ENCODE results near the gene TMEM87B. TPM values are rescaled to one million over a fixed set of nuclear protein-coding genes. Genes with fewer than 3 reads are reported as not detected.

TMEM87B gene
- total and polyA plus RNA-seq, 2 of the 8 experiments (the other 6 are each of a cell fraction or from before 2014, with no cell fraction given), result 7.2 to 9.0 TPM

GRCh38 chr2:112163541-112163981 lies 108.5 kb downstream of the TMEM87B start (continued):
- TF ChIP-seq, protein P1, sequence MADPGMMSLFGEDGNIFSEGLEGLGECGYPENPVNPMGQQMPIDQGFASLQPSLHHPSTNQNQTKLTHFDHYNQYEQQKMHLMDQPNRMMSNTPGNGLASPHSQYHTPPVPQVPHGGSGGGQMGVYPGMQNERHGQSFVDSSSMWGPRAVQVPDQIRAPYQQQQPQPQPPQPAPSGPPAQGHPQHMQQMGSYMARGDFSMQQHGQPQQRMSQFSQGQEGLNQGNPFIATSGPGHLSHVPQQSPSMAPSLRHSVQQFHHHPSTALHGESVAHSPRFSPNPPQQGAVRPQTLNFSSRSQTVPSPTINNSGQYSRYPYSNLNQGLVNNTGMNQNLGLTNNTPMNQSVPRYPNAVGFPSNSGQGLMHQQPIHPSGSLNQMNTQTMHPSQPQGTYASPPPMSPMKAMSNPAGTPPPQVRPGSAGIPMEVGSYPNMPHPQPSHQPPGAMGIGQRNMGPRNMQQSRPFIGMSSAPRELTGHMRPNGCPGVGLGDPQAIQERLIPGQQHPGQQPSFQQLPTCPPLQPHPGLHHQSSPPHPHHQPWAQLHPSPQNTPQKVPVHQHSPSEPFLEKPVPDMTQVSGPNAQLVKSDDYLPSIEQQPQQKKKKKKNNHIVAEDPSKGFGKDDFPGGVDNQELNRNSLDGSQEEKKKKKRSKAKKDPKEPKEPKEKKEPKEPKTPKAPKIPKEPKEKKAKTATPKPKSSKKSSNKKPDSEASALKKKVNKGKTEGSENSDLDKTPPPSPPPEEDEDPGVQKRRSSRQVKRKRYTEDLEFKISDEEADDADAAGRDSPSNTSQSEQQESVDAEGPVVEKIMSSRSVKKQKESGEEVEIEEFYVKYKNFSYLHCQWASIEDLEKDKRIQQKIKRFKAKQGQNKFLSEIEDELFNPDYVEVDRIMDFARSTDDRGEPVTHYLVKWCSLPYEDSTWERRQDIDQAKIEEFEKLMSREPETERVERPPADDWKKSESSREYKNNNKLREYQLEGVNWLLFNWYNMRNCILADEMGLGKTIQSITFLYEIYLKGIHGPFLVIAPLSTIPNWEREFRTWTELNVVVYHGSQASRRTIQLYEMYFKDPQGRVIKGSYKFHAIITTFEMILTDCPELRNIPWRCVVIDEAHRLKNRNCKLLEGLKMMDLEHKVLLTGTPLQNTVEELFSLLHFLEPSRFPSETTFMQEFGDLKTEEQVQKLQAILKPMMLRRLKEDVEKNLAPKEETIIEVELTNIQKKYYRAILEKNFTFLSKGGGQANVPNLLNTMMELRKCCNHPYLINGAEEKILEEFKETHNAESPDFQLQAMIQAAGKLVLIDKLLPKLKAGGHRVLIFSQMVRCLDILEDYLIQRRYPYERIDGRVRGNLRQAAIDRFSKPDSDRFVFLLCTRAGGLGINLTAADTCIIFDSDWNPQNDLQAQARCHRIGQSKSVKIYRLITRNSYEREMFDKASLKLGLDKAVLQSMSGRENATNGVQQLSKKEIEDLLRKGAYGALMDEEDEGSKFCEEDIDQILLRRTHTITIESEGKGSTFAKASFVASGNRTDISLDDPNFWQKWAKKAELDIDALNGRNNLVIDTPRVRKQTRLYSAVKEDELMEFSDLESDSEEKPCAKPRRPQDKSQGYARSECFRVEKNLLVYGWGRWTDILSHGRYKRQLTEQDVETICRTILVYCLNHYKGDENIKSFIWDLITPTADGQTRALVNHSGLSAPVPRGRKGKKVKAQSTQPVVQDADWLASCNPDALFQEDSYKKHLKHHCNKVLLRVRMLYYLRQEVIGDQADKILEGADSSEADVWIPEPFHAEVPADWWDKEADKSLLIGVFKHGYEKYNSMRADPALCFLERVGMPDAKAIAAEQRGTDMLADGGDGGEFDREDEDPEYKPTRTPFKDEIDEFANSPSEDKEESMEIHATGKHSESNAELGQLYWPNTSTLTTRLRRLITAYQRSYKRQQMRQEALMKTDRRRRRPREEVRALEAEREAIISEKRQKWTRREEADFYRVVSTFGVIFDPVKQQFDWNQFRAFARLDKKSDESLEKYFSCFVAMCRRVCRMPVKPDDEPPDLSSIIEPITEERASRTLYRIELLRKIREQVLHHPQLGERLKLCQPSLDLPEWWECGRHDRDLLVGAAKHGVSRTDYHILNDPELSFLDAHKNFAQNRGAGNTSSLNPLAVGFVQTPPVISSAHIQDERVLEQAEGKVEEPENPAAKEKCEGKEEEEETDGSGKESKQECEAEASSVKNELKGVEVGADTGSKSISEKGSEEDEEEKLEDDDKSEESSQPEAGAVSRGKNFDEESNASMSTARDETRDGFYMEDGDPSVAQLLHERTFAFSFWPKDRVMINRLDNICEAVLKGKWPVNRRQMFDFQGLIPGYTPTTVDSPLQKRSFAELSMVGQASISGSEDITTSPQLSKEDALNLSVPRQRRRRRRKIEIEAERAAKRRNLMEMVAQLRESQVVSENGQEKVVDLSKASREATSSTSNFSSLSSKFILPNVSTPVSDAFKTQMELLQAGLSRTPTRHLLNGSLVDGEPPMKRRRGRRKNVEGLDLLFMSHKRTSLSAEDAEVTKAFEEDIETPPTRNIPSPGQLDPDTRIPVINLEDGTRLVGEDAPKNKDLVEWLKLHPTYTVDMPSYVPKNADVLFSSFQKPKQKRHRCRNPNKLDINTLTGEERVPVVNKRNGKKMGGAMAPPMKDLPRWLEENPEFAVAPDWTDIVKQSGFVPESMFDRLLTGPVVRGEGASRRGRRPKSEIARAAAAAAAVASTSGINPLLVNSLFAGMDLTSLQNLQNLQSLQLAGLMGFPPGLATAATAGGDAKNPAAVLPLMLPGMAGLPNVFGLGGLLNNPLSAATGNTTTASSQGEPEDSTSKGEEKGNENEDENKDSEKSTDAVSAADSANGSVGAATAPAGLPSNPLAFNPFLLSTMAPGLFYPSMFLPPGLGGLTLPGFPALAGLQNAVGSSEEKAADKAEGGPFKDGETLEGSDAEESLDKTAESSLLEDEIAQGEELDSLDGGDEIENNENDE (IDR thresholded peaks at IDR 0.05; ENCODE audit: insufficient replicate concordance, low read length), result no peak
- TF ChIP-seq RBBP5 (IDR thresholded peaks at IDR 0.05; ENCODE audit: borderline replicate concordance, low read depth, low read length), result no peak
- TF ChIP-seq RFX5 (IDR thresholded peaks at IDR 0.05; ENCODE audit: borderline replicate concordance, low read depth, low read length), result no peak

Measured in H1 (cell line).